ENCODE measurements around the gene MDK. TPM values are rescaled to one million over a fixed set of nuclear protein-coding genes. Genes with fewer than 3 reads are reported as not detected.

The MDK gene
- total and polyA plus RNA-seq, 2 of the 13 experiments (the other 11 are each of a cell fraction or from before 2014, with no cell fraction given) = 312 to 407 TPM

DNA sequence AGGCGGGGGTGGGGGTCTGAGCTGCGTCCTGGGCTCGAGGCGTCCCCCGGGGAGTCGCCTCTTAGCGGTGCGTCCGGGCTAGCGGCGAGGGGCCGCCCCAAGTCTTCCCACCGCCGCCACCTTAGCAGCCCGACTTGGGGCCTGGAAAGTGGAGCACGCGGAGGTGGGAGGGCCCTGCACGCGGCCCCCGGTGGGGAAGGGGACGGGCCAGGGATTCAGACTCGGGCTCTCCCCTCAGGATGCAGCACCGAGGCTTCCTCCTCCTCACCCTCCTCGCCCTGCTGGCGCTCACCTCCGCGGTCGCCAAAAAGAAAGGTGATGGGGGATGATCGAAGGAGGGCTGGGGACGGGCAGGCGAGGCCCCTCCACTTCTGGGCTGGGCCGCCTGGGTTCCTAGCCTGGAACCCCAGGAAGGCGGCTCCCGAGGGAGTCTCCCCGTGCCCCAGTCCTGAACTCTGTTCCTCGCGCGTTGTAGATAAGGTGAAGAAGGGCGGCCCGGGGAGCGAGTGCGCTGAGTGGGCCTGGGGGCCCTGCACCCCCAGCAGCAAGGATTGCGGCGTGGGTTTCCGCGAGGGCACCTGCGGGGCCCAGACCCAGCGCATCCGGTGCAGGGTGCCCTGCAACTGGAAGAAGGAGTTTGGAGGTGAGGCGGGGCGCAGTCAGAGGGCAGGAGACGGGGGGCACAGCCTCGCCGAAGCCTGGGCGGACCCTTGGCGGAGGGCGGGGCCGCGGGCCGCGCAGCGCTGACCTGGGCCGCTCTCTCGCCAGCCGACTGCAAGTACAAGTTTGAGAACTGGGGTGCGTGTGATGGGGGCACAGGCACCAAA, 563 bp downstream of the MDK start (continued):
- TF ChIP-seq ZNF777 (CRISPR knock-in tag; IDR thresholded peaks at IDR 0.05) = peak; percentile 60
- TF ChIP-seq SRF (IDR thresholded peaks at IDR 0.05; ENCODE audit: low read depth, low read length) = no peak
- TF ChIP-seq, protein P1, sequence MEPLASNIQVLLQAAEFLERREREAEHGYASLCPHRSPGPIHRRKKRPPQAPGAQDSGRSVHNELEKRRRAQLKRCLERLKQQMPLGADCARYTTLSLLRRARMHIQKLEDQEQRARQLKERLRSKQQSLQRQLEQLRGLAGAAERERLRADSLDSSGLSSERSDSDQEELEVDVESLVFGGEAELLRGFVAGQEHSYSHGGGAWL (CRISPR knock-in tag; IDR thresholded peaks at IDR 0.05) = peak; percentile 15; the same call in 1 of the 2 replicates
- TF ChIP-seq FOXK2 (IDR thresholded peaks at IDR 0.05) = no peak
- TF ChIP-seq ZFAT (CRISPR knock-in tag; conservative IDR thresholded peaks at IDR 0.05) = 0 out of 2 replicates have a peak, but pooled peaks have one; percentile 66
- TF ChIP-seq ZNF746 (CRISPR knock-in tag; IDR thresholded peaks at IDR 0.05) = no peak
- TF ChIP-seq MBD4 (IDR thresholded peaks at IDR 0.05; ENCODE audit: borderline replicate concordance, low read length) = no peak
- no peak for TF ChIP-seq SNAPC4 (CRISPR knock-in tag; IDR thresholded peaks at IDR 0.05)
- TF ChIP-seq ZNF747 (CRISPR knock-in tag; IDR thresholded peaks at IDR 0.05; ENCODE audit: borderline replicate concordance) = no peak; the same call in 1 of the 2 replicates
- TF ChIP-seq, protein P2, sequence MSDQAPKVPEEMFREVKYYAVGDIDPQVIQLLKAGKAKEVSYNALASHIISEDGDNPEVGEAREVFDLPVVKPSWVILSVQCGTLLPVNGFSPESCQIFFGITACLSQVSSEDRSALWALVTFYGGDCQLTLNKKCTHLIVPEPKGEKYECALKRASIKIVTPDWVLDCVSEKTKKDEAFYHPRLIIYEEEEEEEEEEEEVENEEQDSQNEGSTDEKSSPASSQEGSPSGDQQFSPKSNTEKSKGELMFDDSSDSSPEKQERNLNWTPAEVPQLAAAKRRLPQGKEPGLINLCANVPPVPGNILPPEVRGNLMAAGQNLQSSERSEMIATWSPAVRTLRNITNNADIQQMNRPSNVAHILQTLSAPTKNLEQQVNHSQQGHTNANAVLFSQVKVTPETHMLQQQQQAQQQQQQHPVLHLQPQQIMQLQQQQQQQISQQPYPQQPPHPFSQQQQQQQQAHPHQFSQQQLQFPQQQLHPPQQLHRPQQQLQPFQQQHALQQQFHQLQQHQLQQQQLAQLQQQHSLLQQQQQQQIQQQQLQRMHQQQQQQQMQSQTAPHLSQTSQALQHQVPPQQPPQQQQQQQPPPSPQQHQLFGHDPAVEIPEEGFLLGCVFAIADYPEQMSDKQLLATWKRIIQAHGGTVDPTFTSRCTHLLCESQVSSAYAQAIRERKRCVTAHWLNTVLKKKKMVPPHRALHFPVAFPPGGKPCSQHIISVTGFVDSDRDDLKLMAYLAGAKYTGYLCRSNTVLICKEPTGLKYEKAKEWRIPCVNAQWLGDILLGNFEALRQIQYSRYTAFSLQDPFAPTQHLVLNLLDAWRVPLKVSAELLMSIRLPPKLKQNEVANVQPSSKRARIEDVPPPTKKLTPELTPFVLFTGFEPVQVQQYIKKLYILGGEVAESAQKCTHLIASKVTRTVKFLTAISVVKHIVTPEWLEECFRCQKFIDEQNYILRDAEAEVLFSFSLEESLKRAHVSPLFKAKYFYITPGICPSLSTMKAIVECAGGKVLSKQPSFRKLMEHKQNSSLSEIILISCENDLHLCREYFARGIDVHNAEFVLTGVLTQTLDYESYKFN (CRISPR knock-in tag; conservative IDR thresholded peaks at IDR 0.05) = peak; percentile 17; the same call in 1 of the 2 replicates
- TF ChIP-seq ZSCAN30 (CRISPR knock-in tag; IDR thresholded peaks at IDR 0.05) = no peak
- no peak for TF ChIP-seq ZNF639 (CRISPR knock-in tag; conservative IDR thresholded peaks at IDR 0.05)
- TF ChIP-seq, protein P3, sequence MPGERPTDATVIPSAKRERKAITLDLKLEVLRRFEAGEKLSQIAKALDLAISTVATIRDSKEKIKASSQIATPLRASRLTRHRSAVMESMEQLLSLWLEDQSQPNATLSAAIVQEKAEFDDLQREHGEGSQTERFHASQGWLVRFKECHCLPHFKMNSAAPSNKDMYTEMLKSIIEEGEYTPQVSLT (CRISPR knock-in tag; IDR thresholded peaks at IDR 0.05; ENCODE audit: borderline replicate concordance, low read depth) = no peak
- TF ChIP-seq, protein P4, sequence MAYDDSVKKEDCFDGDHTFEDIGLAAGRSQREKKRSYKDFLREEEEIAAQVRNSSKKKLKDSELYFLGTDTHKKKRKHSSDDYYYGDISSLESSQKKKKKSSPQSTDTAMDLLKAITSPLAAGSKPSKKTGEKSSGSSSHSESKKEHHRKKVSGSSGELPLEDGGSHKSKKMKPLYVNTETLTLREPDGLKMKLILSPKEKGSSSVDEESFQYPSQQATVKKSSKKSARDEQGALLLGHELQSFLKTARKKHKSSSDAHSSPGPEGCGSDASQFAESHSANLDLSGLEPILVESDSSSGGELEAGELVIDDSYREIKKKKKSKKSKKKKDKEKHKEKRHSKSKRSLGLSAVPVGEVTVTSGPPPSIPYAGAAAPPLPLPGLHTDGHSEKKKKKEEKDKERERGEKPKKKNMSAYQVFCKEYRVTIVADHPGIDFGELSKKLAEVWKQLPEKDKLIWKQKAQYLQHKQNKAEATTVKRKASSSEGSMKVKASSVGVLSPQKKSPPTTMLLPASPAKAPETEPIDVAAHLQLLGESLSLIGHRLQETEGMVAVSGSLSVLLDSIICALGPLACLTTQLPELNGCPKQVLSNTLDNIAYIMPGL (CRISPR knock-in tag; IDR thresholded peaks at IDR 0.05; ENCODE audit: borderline replicate concordance in 1 of 2, low read depth in 1 of 2) = peak in 1 of 2 experiments; percentile 39; a peak in 1 of 4 replicates

Data from HepG2 (cell line).